K562 (cell line): ENCODE results near the gene ZKSCAN8. TPM values are rescaled to one million over a fixed set of nuclear protein-coding genes. Genes with fewer than 3 reads are reported as not detected.

Experiments used
- ATAC-seq: fragments of 200-7000 bp; cut with Tn5 transposase; 3 replicates; pipeline ENCODE4 v1.9.1; 2020; ENCODE audit warnings: moderate library complexity
- BruUV-seq: library from RNA; stranded (reverse); fragments of 400-500 nt; replicated peaks from 2 replicates; lab custom pipeline; 2021; lab: Mats Ljungman, UMichigan
- CTCF ChIA-PET: fragments of 300-600 bp; formaldehyde crosslinking; extraction: SDS; loops from one replicate; lab custom pipeline; 2021; ENCODE audit warnings: low intra/inter-chr PET ratio; lab: Yijun Ruan, JAX
- POLR2A ChIA-PET: fragments of 300-600, 350-650 bp; sonication (Branson Sonifier 250); formaldehyde crosslinking; extraction: SDS; loops from one replicate; lab custom pipeline; 2021; ENCODE audit warnings: antibody characterized with exemption, inconsistent platforms; lab: Yijun Ruan, JAX
- DNase-seq, 4 experiments: peaks; one replicate each; pipeline versions ENCODE4 v3.0.0 to v3.0.0-alpha.2; 2011 to 2018; ENCODE audit warnings: low spot score in 3 of 4, mixed read lengths in 3 of 4; ENCODE audit errors: extremely low read depth in 1 of 4
- FAIRE-seq: peaks from 2 replicates; lab custom pipeline; 2011; peaks lifted over from hg19 to GRCh38; lab: Jason Lieb, UNC
- H2AFZ ChIP-seq: 2 replicates; pipeline ENCODE4 v1.6.0; 2011; ENCODE audit warnings: low read depth, low read length, control low read depth, inconsistent platforms
- H3K27ac ChIP-seq: fragments of 200-600 bp; 3 replicates; pipeline ENCODE4 v1.8.0; 2011; ENCODE audit warnings: low read depth, mild to moderate bottlenecking, control low read depth, inconsistent platforms, low read length, moderate library complexity, mixed read lengths; ENCODE audit errors: extremely low read depth
- H3K27me3 ChIP-seq, 2 experiments: fragments of 300-600 bp in 1 of 2; 2 replicates in 1 of 2; 3 replicates in 1 of 2; pipeline versions ENCODE4 v1.6.0 to v1.8.0; 2011; ENCODE audit warnings: inconsistent platforms in 2 of 2, low read length in 2 of 2, mild to moderate bottlenecking in 1 of 2, mixed read lengths in 1 of 2, moderate library complexity in 1 of 2; ENCODE audit not compliant: control insufficient read depth in 2 of 2, insufficient read depth in 2 of 2
- H3K36me3 ChIP-seq: fragments of 300-600 bp; 3 replicates; pipeline ENCODE4 v1.8.0; 2011; ENCODE audit warnings: mild to moderate bottlenecking, low read length, inconsistent platforms; ENCODE audit not compliant: control insufficient read depth, insufficient read depth
- H3K4me1 ChIP-seq, 2 experiments: fragments of 200-600 bp in 1 of 2; replicated peaks in 1 of 2; 2 replicates in 1 of 2; 3 replicates in 1 of 2; pipeline versions ENCODE4 v1.5.1 to v1.8.0; 2011; ENCODE audit warnings: inconsistent platforms in 2 of 2, low read length in 2 of 2, mild to moderate bottlenecking in 1 of 2, mixed read lengths in 1 of 2, moderate library complexity in 1 of 2; ENCODE audit not compliant: control insufficient read depth in 2 of 2, insufficient read depth in 2 of 2
- H3K4me2 ChIP-seq: 2 replicates; pipeline ENCODE4 v1.6.1; 2011; ENCODE audit warnings: low read length, control low read depth, inconsistent platforms, mixed read lengths; ENCODE audit not compliant: insufficient read depth
- H3K4me3 ChIP-seq: fragments of 200-600 bp; sonication (generic), shearing (Covaris generic); 2 replicates; pipeline ENCODE4 v1.5.1; 2016; ENCODE audit warnings: control low read depth, inconsistent platforms
- H3K79me2 ChIP-seq: fragments of 200-600 bp; 3 replicates; pipeline ENCODE4 v1.8.0; 2011; ENCODE audit warnings: low read length, inconsistent platforms; ENCODE audit not compliant: control insufficient read depth, insufficient read depth
- H3K9ac ChIP-seq, 2 experiments: 2 replicates each; pipeline versions ENCODE4 v1.6.0 to v1.6.1; 2011; ENCODE audit warnings: low read depth in 2 of 2, low read length in 2 of 2, control low read depth in 1 of 2, inconsistent platforms in 1 of 2, mild to moderate bottlenecking in 1 of 2, mixed read lengths in 1 of 2; ENCODE audit not compliant: insufficient read depth in 1 of 2
- H3K9me1 ChIP-seq: one replicate; pipeline ENCODE4 v1.6.0; 2011; ENCODE audit warnings: inconsistent platforms, mild to moderate bottlenecking, low read length, moderate library complexity; ENCODE audit not compliant: control insufficient read depth, insufficient read depth
- H3K9me3 ChIP-seq: replicated peaks from 2 replicates; pipeline ENCODE4 v1.5.1; 2011; ENCODE audit warnings: low read depth, low read length, inconsistent platforms; ENCODE audit not compliant: control insufficient read depth, insufficient read depth
- H4K20me1 ChIP-seq: replicated peaks from 2 replicates; pipeline ENCODE4 v1.6.1; 2011; ENCODE audit warnings: low read length, inconsistent platforms, mixed read lengths; ENCODE audit not compliant: control insufficient read depth, insufficient read depth
- ZNF77 ChIP-seq: fragments of 250-450 bp; sonication (Bioruptor Pico); IDR thresholded peaks from 2 replicates; pipeline ENCODE4 v1.5.0; 2020
- WGBS: fragments of 100-300 bp; shearing (Covaris generic); methylation state at CpG from one replicate; pipeline ENCODE4 v1.1.6; 2016; ENCODE audit warnings: low coverage, mixed read lengths; ENCODE audit not compliant: insufficient coverage; ENCODE audit errors: missing lambda C conversion rate; 5-methylcytosine and 5-hydroxymethylcytosine counted together
- in situ Hi-C: fragments of 300-500 bp; cut with MboI; formaldehyde crosslinking; loops from 4 replicates; pipeline ENCODE4 v1.15.0; 2018; ENCODE audit warnings: inconsistent platforms, mixed read lengths
- intact Hi-C: fragments of 100-400 bp; cut with micrococcal nuclease; formaldehyde crosslinking; loops from 2 replicates; pipeline ENCODE4 v1.14.2; 2022
- polyA plus RNA-seq, 8 experiments: library from polyadenylated mRNA; depleted of rRNA in 4 of 8; stranded (reverse) in 5 of 8; unstranded in 3 of 8; fragments of >200 nt; fragmentation: Nextera tagmentation in 2 of 8; fragmentation: Illumina TruSeq in 1 of 8; extraction: Ambion mirVana in 2 of 8; extraction: Trizol in 1 of 8; gene quantifications; 2 replicates each; pipeline versions ENCODE4 v1.2.1 to v1.2.3, GENCODE V29; 2011 to 2014; ENCODE audit warnings: inconsistent platforms in 1 of 8, missing spikeins in 1 of 8
- total RNA-seq, 7 experiments: library from RNA; depleted of rRNA in 6 of 7; stranded (reverse); fragments of >200 nt in 6 of 7; fragmentation: Illumina TruSeq in 2 of 7; extraction: Trizol in 2 of 7; gene quantifications; 2 replicates each; pipeline versions ENCODE4 v1.2.1 to v1.2.3, GENCODE V29; 2011 to 2021; ENCODE audit warnings: low replicate concordance in 1 of 7
- TF ChIP-seq, protein P1 (sequence below): sonication (generic); formaldehyde crosslinking; IDR thresholded peaks from 2 replicates; pipeline ENCODE4 v1.8.1; 2023; ENCODE audit warnings: mild to moderate bottlenecking, missing genetic modification reagents

Gene ZKSCAN8
- total and polyA plus RNA-seq, 9 of the 15 experiments (the other 6 are each of a cell fraction or from before 2014, with no cell fraction given): 3.3 to 37.7 (median 21.7) TPM

DNA sequence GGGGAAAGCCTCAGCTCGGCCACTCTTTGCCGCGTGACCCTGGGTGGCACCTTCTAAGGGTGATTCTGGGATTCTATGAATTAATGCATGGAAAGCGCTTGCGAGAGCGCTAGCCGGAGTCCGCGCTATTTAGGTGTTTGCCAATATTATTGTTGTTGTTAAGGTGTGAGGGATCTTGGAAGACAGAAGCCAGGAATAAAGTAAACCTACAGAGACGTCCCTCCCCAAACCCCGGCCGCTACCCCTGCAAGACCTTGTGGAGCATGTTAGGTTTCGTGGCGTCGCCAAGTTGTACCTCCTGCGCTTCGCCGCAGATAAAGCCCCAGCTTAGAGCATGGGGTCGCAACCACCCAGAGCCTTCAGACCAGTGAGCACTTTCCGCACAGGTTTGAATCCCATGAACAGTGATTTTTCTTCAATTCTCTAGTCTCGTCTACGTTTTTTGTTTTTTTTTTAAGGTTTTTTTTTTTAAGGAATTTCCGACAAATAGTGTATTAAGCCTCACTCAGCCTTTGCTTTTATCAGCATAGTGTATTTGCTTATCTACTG, 66.5 kb downstream of the ZKSCAN8 start:
- H3K4me3 ChIP-seq: no peak overlapping the region
- ChIA-PET CTCF (no interaction called here), POLR2A (no interaction called here)
- H3K9me3 ChIP-seq: peaks cover 5% of the 10 kb centered on the region; the same call in 1 of the 2 replicates
- no peaks in the 10 kb centered on the region for H4K20me1 ChIP-seq
- no peak for ATAC-seq
- peaks cover 9 to 10% of the 10 kb centered on the region in 2 experiments for H3K4me1 ChIP-seq
- intact Hi-C loops: no loop called here
- FAIRE-seq: no peak
- no peak overlapping the region for H3K27ac ChIP-seq
- no peak overlapping the region for H3K4me2 ChIP-seq
- no peaks in the 10 kb centered on the region for H3K36me3 ChIP-seq
- H3K9ac ChIP-seq: no peak overlapping the region
- WGBS: 88% methylated on average over 23 of the region's 23 CpGs
- in situ Hi-C loops: no loop called here
- H3K79me2 ChIP-seq: no peaks in the 10 kb centered on the region
- H2AFZ ChIP-seq: no peak overlapping the region
- H3K9me1 ChIP-seq: no peaks in the 10 kb centered on the region
- TF ChIP-seq, protein P1, sequence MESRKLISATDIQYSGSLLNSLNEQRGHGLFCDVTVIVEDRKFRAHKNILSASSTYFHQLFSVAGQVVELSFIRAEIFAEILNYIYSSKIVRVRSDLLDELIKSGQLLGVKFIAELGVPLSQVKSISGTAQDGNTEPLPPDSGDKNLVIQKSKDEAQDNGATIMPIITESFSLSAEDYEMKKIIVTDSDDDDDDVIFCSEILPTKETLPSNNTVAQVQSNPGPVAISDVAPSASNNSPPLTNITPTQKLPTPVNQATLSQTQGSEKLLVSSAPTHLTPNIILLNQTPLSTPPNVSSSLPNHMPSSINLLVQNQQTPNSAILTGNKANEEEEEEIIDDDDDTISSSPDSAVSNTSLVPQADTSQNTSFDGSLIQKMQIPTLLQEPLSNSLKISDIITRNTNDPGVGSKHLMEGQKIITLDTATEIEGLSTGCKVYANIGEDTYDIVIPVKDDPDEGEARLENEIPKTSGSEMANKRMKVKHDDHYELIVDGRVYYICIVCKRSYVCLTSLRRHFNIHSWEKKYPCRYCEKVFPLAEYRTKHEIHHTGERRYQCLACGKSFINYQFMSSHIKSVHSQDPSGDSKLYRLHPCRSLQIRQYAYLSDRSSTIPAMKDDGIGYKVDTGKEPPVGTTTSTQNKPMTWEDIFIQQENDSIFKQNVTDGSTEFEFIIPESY (CRISPR knock-in tag): peak; percentile 46
- TF ChIP-seq ZNF77 (CRISPR knock-in tag): no peak
- BruUV-seq: no TSS peak
- no peak for DNase-seq
- H3K27me3 ChIP-seq: no peaks in the 10 kb centered on the region

Other genes starting within 250 kb of the ZKSCAN8 start
Only the 7 nearest of the 11 such genes appear.
- gene ZNF165, start 61.3 kb upstream of the ZKSCAN8 start, total RNA-seq (2014; rRNA removed): 1.2 and 1.5 TPM in 2 replicates
- 1.7 and 2.1 TPM in 2 replicates for gene ZNF165, start 61.3 kb upstream of the ZKSCAN8 start, total RNA-seq (2014; rRNA removed; fragmentation: Illumina TruSeq; extraction: Trizol)
- 2.1 and 2.3 TPM in 2 replicates for gene ZNF165, start 61.3 kb upstream of the ZKSCAN8 start, total RNA-seq (2015; rRNA removed; fragmentation: Illumina TruSeq; extraction: Trizol)
- gene ZNF165, start 61.3 kb upstream of the ZKSCAN8 start, total RNA-seq (2021): 1.1 and 1.2 TPM in 2 replicates
- 1.0 and 1.2 TPM in 2 replicates for gene ZNF165, start 61.3 kb upstream of the ZKSCAN8 start, polyA plus RNA-seq (2011; rRNA removed)
- gene ZNF165, start 61.3 kb upstream of the ZKSCAN8 start, polyA plus RNA-seq (2014; fragmentation: Illumina TruSeq; extraction: Trizol): 1.0 and 1.3 TPM in 2 replicates
- 1 to 10 TPM; 2.5 to 3.6 TPM for gene ZNF165, start 61.3 kb upstream of the ZKSCAN8 start, polyA plus RNA-seq (2014; fragmentation: Nextera tagmentation; extraction: Ambion mirVana)
- gene ZNF165, start 61.3 kb upstream of the ZKSCAN8 start, polyA plus RNA-seq (2014; rRNA removed): 0.82 and 1.2 TPM in 2 replicates
- gene ZSCAN16, start 17.3 kb upstream of the ZKSCAN8 start, total RNA-seq (2014; rRNA removed): not detected in 2 replicates
- not detected in 2 replicates for gene ZSCAN16, start 17.3 kb upstream of the ZKSCAN8 start, total RNA-seq (2014; rRNA removed; fragmentation: Illumina TruSeq; extraction: Trizol)
- gene ZSCAN16, start 17.3 kb upstream of the ZKSCAN8 start, total RNA-seq (2015; rRNA removed; fragmentation: Illumina TruSeq; extraction: Trizol): not detected in 2 replicates
- gene ZSCAN16, start 17.3 kb upstream of the ZKSCAN8 start, total RNA-seq (2021): not detected in 2 replicates
- gene ZSCAN16, start 17.3 kb upstream of the ZKSCAN8 start, polyA plus RNA-seq (2011; rRNA removed): 0.20 TPM in 1 of 2 replicates, not detected in the other
- gene ZSCAN16, start 17.3 kb upstream of the ZKSCAN8 start, polyA plus RNA-seq (2014; fragmentation: Illumina TruSeq; extraction: Trizol): not detected in 2 replicates
- gene ZSCAN16, start 17.3 kb upstream of the ZKSCAN8 start, polyA plus RNA-seq (2014; fragmentation: Nextera tagmentation; extraction: Ambion mirVana): under 1 TPM in 1 of 2 experiments, not detected in 1; 0.08 TPM
- gene ZSCAN16, start 17.3 kb upstream of the ZKSCAN8 start, polyA plus RNA-seq (2014; rRNA removed): not detected in 2 replicates
- 18.4 and 19.0 TPM in 2 replicates for gene ZSCAN9, start 83.4 kb downstream of the ZKSCAN8 start, total RNA-seq (2014; rRNA removed)
- 31.4 and 37.4 TPM in 2 replicates for gene ZSCAN9, start 83.4 kb downstream of the ZKSCAN8 start, total RNA-seq (2014; rRNA removed; fragmentation: Illumina TruSeq; extraction: Trizol)
- 26.0 and 28.7 TPM in 2 replicates for gene ZSCAN9, start 83.4 kb downstream of the ZKSCAN8 start, total RNA-seq (2015; rRNA removed; fragmentation: Illumina TruSeq; extraction: Trizol)
- 19.0 and 22.3 TPM in 2 replicates for gene ZSCAN9, start 83.4 kb downstream of the ZKSCAN8 start, total RNA-seq (2021)
- 48.9 and 59.9 TPM in 2 replicates for gene ZSCAN9, start 83.4 kb downstream of the ZKSCAN8 start, polyA plus RNA-seq (2011; rRNA removed)
- gene ZSCAN9, start 83.4 kb downstream of the ZKSCAN8 start, polyA plus RNA-seq (2014; fragmentation: Illumina TruSeq; extraction: Trizol): 31.8 and 32.5 TPM in 2 replicates
- gene ZSCAN9, start 83.4 kb downstream of the ZKSCAN8 start, polyA plus RNA-seq (2014; fragmentation: Nextera tagmentation; extraction: Ambion mirVana): 10 to 100 TPM; 18.8 to 20.0 TPM
- gene ZSCAN9, start 83.4 kb downstream of the ZKSCAN8 start, polyA plus RNA-seq (2014; rRNA removed): 30.4 and 35.2 TPM in 2 replicates
- 3.8 and 4.7 TPM in 2 replicates for gene ZKSCAN4, start 110.4 kb downstream of the ZKSCAN8 start, total RNA-seq (2014; rRNA removed)
- gene ZKSCAN4, start 110.4 kb downstream of the ZKSCAN8 start, total RNA-seq (2014; rRNA removed; fragmentation: Illumina TruSeq; extraction: Trizol): 5.0 and 5.9 TPM in 2 replicates
- gene ZKSCAN4, start 110.4 kb downstream of the ZKSCAN8 start, total RNA-seq (2015; rRNA removed; fragmentation: Illumina TruSeq; extraction: Trizol): 5.3 and 6.4 TPM in 2 replicates
- gene ZKSCAN4, start 110.4 kb downstream of the ZKSCAN8 start, total RNA-seq (2021): 4.2 and 5.1 TPM in 2 replicates
- 4.6 and 5.3 TPM in 2 replicates for gene ZKSCAN4, start 110.4 kb downstream of the ZKSCAN8 start, polyA plus RNA-seq (2011; rRNA removed)
- gene ZKSCAN4, start 110.4 kb downstream of the ZKSCAN8 start, polyA plus RNA-seq (2014; fragmentation: Illumina TruSeq; extraction: Trizol): 4.9 and 5.0 TPM in 2 replicates
- gene ZKSCAN4, start 110.4 kb downstream of the ZKSCAN8 start, polyA plus RNA-seq (2014; fragmentation: Nextera tagmentation; extraction: Ambion mirVana): 1 to 10 TPM; 1.2 to 1.6 TPM
- gene ZKSCAN4, start 110.4 kb downstream of the ZKSCAN8 start, polyA plus RNA-seq (2014; rRNA removed): 4.1 and 4.7 TPM in 2 replicates
- not detected in 2 replicates for gene NKAPL, start 117.4 kb downstream of the ZKSCAN8 start, total RNA-seq (2014; rRNA removed)
- not detected in 2 replicates for gene NKAPL, start 117.4 kb downstream of the ZKSCAN8 start, total RNA-seq (2014; rRNA removed; fragmentation: Illumina TruSeq; extraction: Trizol)
- gene NKAPL, start 117.4 kb downstream of the ZKSCAN8 start, total RNA-seq (2015; rRNA removed; fragmentation: Illumina TruSeq; extraction: Trizol): not detected in 2 replicates
- not detected in 2 replicates for gene NKAPL, start 117.4 kb downstream of the ZKSCAN8 start, total RNA-seq (2021)
- gene NKAPL, start 117.4 kb downstream of the ZKSCAN8 start, polyA plus RNA-seq (2011; rRNA removed): not detected in 2 replicates
- not detected in 2 replicates for gene NKAPL, start 117.4 kb downstream of the ZKSCAN8 start, polyA plus RNA-seq (2014; fragmentation: Illumina TruSeq; extraction: Trizol)
- not detected for gene NKAPL, start 117.4 kb downstream of the ZKSCAN8 start, polyA plus RNA-seq (2014; fragmentation: Nextera tagmentation; extraction: Ambion mirVana)
- not detected in 2 replicates for gene NKAPL, start 117.4 kb downstream of the ZKSCAN8 start, polyA plus RNA-seq (2014; rRNA removed)
- 5.4 and 5.9 TPM in 2 replicates for gene ZSCAN26, start 125.3 kb downstream of the ZKSCAN8 start, total RNA-seq (2014; rRNA removed)
- 10.5 and 10.7 TPM in 2 replicates for gene ZSCAN26, start 125.3 kb downstream of the ZKSCAN8 start, total RNA-seq (2014; rRNA removed; fragmentation: Illumina TruSeq; extraction: Trizol)
- gene ZSCAN26, start 125.3 kb downstream of the ZKSCAN8 start, total RNA-seq (2015; rRNA removed; fragmentation: Illumina TruSeq; extraction: Trizol): 10.7 and 11.0 TPM in 2 replicates
- 6.1 and 6.9 TPM in 2 replicates for gene ZSCAN26, start 125.3 kb downstream of the ZKSCAN8 start, total RNA-seq (2021)
- 14.2 and 14.6 TPM in 2 replicates for gene ZSCAN26, start 125.3 kb downstream of the ZKSCAN8 start, polyA plus RNA-seq (2011; rRNA removed)
- gene ZSCAN26, start 125.3 kb downstream of the ZKSCAN8 start, polyA plus RNA-seq (2014; fragmentation: Illumina TruSeq; extraction: Trizol): 12.2 and 12.4 TPM in 2 replicates
- 10 to 100 TPM in 1 of 2 experiments, 1 to 10 TPM in 1; 7.3 to 12.8 TPM for gene ZSCAN26, start 125.3 kb downstream of the ZKSCAN8 start, polyA plus RNA-seq (2014; fragmentation: Nextera tagmentation; extraction: Ambion mirVana)
- 6.4 and 8.4 TPM in 2 replicates for gene ZSCAN26, start 125.3 kb downstream of the ZKSCAN8 start, polyA plus RNA-seq (2014; rRNA removed)
- 4.4 and 5.8 TPM in 2 replicates for gene PGBD1, start 139.7 kb downstream of the ZKSCAN8 start, total RNA-seq (2014; rRNA removed)
- gene PGBD1, start 139.7 kb downstream of the ZKSCAN8 start, total RNA-seq (2014; rRNA removed; fragmentation: Illumina TruSeq; extraction: Trizol): 9.0 and 10.0 TPM in 2 replicates
- gene PGBD1, start 139.7 kb downstream of the ZKSCAN8 start, total RNA-seq (2015; rRNA removed; fragmentation: Illumina TruSeq; extraction: Trizol): 8.3 and 8.9 TPM in 2 replicates
- 6.5 and 7.4 TPM in 2 replicates for gene PGBD1, start 139.7 kb downstream of the ZKSCAN8 start, total RNA-seq (2021)
- 7.1 and 8.2 TPM in 2 replicates for gene PGBD1, start 139.7 kb downstream of the ZKSCAN8 start, polyA plus RNA-seq (2011; rRNA removed)
- gene PGBD1, start 139.7 kb downstream of the ZKSCAN8 start, polyA plus RNA-seq (2014; fragmentation: Illumina TruSeq; extraction: Trizol): 6.5 and 7.3 TPM in 2 replicates
- gene PGBD1, start 139.7 kb downstream of the ZKSCAN8 start, polyA plus RNA-seq (2014; fragmentation: Nextera tagmentation; extraction: Ambion mirVana): 1 to 10 TPM; 3.3 to 3.5 TPM
- 5.6 and 6.1 TPM in 2 replicates for gene PGBD1, start 139.7 kb downstream of the ZKSCAN8 start, polyA plus RNA-seq (2014; rRNA removed)